ENCODE data around the gene LCNL1.

DNA sequence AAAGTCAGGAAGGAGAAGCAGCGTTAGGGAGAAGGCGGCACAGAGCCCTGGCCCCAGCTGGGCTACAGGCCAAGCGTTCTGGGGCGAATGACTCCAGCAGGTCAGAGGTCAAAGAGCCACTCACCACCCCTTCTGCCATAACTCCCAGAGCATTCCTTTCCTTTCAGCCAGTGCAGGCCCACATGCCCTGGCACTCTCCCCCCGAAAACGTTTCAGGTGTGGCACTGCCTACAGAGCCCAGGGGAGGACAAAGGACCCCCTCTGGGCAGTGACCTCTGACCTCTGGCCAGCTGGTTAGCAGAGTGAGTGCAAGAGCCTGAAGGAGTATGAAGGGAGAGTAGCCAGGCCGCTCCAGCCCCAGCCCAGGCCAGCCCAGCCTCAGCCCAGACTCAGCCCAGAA, 40.4 kb downstream of the LCNL1 start:
- TF ChIP-seq, protein P1, sequence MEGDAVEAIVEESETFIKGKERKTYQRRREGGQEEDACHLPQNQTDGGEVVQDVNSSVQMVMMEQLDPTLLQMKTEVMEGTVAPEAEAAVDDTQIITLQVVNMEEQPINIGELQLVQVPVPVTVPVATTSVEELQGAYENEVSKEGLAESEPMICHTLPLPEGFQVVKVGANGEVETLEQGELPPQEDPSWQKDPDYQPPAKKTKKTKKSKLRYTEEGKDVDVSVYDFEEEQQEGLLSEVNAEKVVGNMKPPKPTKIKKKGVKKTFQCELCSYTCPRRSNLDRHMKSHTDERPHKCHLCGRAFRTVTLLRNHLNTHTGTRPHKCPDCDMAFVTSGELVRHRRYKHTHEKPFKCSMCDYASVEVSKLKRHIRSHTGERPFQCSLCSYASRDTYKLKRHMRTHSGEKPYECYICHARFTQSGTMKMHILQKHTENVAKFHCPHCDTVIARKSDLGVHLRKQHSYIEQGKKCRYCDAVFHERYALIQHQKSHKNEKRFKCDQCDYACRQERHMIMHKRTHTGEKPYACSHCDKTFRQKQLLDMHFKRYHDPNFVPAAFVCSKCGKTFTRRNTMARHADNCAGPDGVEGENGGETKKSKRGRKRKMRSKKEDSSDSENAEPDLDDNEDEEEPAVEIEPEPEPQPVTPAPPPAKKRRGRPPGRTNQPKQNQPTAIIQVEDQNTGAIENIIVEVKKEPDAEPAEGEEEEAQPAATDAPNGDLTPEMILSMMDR (optimal IDR thresholded peaks at IDR 0.05 in 1 of 3, IDR thresholded peaks at IDR 0.05 in 1 of 3, conservative IDR thresholded peaks at IDR 0.05 in 1 of 3; ENCODE audit: extremely low read depth in 1 of 3, insufficient read depth in 2 of 3, low read length in 3 of 3): no peak
- no peak for TF ChIP-seq EZH2 (IDR thresholded peaks at IDR 0.05; ENCODE audit: low read length)
